SK-N-MC (cell line): ENCODE results near the gene GNE.

ENCODE experiments used
- DNase-seq: peaks from one replicate; pipeline ENCODE4 v3.0.0-alpha.2; 2011; ENCODE audit warnings: low read depth, low spot score
- H3K27ac ChIP-seq: fragments of 200-600 bp; sonication (generic); 2 replicates; pipeline ENCODE4 v1.5.1; 2016; ENCODE audit warnings: mixed run types
- H3K36me3 ChIP-seq: fragments of 200-600 bp; sonication (generic); 2 replicates; pipeline ENCODE4 v1.6.1; 2017; ENCODE audit warnings: antibody characterized with exemption, low read length, mixed read lengths; ENCODE audit not compliant: insufficient read depth
- H3K4me3 ChIP-seq: fragments of 200-600 bp; sonication (generic); 2 replicates; pipeline ENCODE4 v1.5.1; 2016
- H3K9ac ChIP-seq: fragments of 200-600 bp; sonication (generic); 2 replicates; pipeline ENCODE4 v1.8.0; 2017; ENCODE audit warnings: mixed run types, mixed read lengths; ENCODE audit not compliant: insufficient read length
- H3K9me3 ChIP-seq: fragments of 200-600 bp; sonication (generic); 2 replicates; pipeline ENCODE4 v1.6.1; 2017; ENCODE audit warnings: low read depth, mild to moderate bottlenecking, antibody characterized with exemption, low read length, moderate library complexity, mixed read lengths
- EZH2 ChIP-seq: fragments of 200-600 bp; sonication (generic); IDR thresholded peaks from one replicate; pipeline ENCODE4 v1.6.1; 2017; ENCODE audit warnings: antibody characterized with exemption
- FOXP2 ChIP-seq: optimal IDR thresholded peaks from 2 replicates; pipeline ENCODE3; 2011; ENCODE audit warnings: mild to moderate bottlenecking, moderate library complexity; ENCODE audit not compliant: insufficient read depth; ENCODE audit errors: extremely low read length, control extremely low read depth
- POLR2AphosphoS5 ChIP-seq: IDR thresholded peaks from 2 replicates; pipeline ENCODE4 v1.6.1; 2012; ENCODE audit warnings: mild to moderate bottlenecking, low read depth, low read length, borderline replicate concordance

GNE gene

GRCh38 chr9:36207546-36208012 is 50.7 kb downstream of the GNE start:
- Histone ChIP-seq H3K9ac (no peak overlapping the region), H3K36me3 (peaks cover 95% of the 10 kb centered on the region), H3K4me3 (no peak overlapping the region), H3K9me3 (no peaks in the 10 kb centered on the region), H3K27ac (no peak overlapping the region)
- TF ChIP-seq FOXP2 (no peak), POLR2AphosphoS5 (no peak), EZH2 (no peak)
- no peak for DNase-seq

GRCh38 chr9:36207016-36207415 is 51.2 kb downstream of the GNE start:
- Histone ChIP-seq H3K9me3 (no peaks in the 10 kb centered on the region), H3K36me3 (peaks cover 95% of the 10 kb centered on the region), H3K27ac (no peak overlapping the region), H3K4me3 (no peak overlapping the region), H3K9ac (no peak overlapping the region)
- TF ChIP-seq FOXP2 (no peak), EZH2 (no peak), POLR2AphosphoS5 (no peak)
- DNase-seq, result no peak

- no peak for DNase-seq
- TF ChIP-seq POLR2AphosphoS5, result no peak
- no peak for TF ChIP-seq EZH2
- no peak for TF ChIP-seq FOXP2
- peaks cover 95% of the 10 kb centered on the region for H3K36me3 ChIP-seq
- H3K9ac ChIP-seq, result no peak overlapping the region
- no peak overlapping the region for H3K27ac ChIP-seq
- no peak overlapping the region for H3K4me3 ChIP-seq
- H3K9me3 ChIP-seq, result no peaks in the 10 kb centered on the region
Observed at GRCh38 chr9:36204906-36205547, 53.2 kb downstream of the GNE start.

- H3K36me3 ChIP-seq, result peaks cover 37% of the 10 kb centered on the region
- H3K9me3 ChIP-seq, result no peaks in the 10 kb centered on the region
- no peak for DNase-seq
- no peak for TF ChIP-seq FOXP2
- no peak overlapping the region for H3K4me3 ChIP-seq
- H3K9ac ChIP-seq, result peak overlapping the region; percentile 7
- no peak overlapping the region for H3K27ac ChIP-seq
Observed at GRCh38 chr9:36194326-36195000, 63.8 kb downstream of the GNE start.

GRCh38 chr9:36193023-36193422 is 65.2 kb downstream of the GNE start:
- H3K27ac ChIP-seq, result no peak overlapping the region
- H3K9me3 ChIP-seq, result no peaks in the 10 kb centered on the region
- TF ChIP-seq POLR2AphosphoS5 (no peak), FOXP2 (no peak), EZH2 (no peak)
- H3K4me3 ChIP-seq, result peak overlapping the region; percentile 98
- H3K9ac ChIP-seq, result peak overlapping the region; percentile 92
- H3K36me3 ChIP-seq, result peaks cover 29% of the 10 kb centered on the region
- DNase-seq, result no peak

GRCh38 chr9:36192196-36192595 is 66.1 kb downstream of the GNE start:
- Histone ChIP-seq H3K27ac (no peak overlapping the region), H3K9me3 (no peaks in the 10 kb centered on the region), H3K36me3 (peaks cover 21% of the 10 kb centered on the region), H3K9ac (peak overlapping the region; percentile 92), H3K4me3 (peak overlapping the region; percentile 98)
- no peak for DNase-seq
- TF ChIP-seq EZH2 (no peak), FOXP2 (no peak), POLR2AphosphoS5 (no peak)

GRCh38 chr9:36191686-36192085 is 66.6 kb downstream of the GNE start:
- DNase-seq, result no peak
- H3K9me3 ChIP-seq, result no peaks in the 10 kb centered on the region
- H3K9ac ChIP-seq, result peak overlapping the region; percentile 92
- TF ChIP-seq FOXP2, result no peak
- no peak for TF ChIP-seq EZH2
- no peak for TF ChIP-seq POLR2AphosphoS5
- peak overlapping the region; percentile 98 for H3K4me3 ChIP-seq
- H3K36me3 ChIP-seq, result peaks cover 16% of the 10 kb centered on the region
- H3K27ac ChIP-seq, result no peak overlapping the region

- no peak for DNase-seq
- no peak for TF ChIP-seq POLR2AphosphoS5
- TF ChIP-seq EZH2, result no peak
- TF ChIP-seq FOXP2, result no peak
- Histone ChIP-seq H3K36me3 (peaks cover 16% of the 10 kb centered on the region), H3K27ac (no peak overlapping the region), H3K4me3 (peak overlapping the region; percentile 98), H3K9me3 (no peaks in the 10 kb centered on the region), H3K9ac (peak overlapping the region; percentile 92)
Observed at GRCh38 chr9:36191290-36191645, 67.0 kb downstream of the GNE start.
